Measurements from ENCODE around the gene TGM1.

DNA sequence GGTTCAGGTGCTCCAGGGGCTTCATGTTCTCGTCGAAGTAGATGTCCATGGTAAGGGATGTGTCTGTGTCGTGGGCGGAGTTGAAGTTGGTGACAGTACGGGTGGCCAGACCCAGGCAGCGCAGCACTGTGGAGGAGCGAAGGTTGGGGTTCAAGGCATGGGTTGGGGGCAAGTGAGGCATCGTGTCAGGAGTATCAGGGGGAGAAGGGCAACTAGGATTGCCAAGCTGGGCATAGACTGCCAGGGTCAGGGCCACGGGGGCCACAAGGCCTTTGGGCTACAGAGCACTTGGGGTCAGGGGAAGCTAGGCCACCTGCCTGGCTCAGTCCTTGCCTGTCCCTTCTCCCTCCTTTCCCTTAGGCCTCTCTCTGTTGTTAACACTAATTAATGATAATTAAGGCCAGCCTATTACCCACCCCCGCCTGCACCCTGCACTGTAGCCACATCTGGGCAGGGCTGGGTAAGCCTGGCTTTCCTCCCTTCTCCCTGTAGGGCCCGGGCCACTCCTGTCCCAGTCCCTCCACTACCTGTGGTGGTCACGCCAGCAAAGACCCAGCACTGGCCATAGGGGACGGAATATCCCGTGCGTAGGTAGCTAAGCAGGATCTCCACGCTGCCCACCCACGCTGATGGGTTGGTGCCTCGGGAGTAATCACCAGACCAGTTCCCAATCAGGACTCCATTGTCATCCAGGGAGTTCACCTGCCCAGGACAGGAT is 4.3 kb downstream of the TGM1 start:
- TF ChIP-seq POLR2A (IDR thresholded peaks at IDR 0.05; ENCODE audit: low read length) (no peak), GATA1 (IDR thresholded peaks at IDR 0.05; ENCODE audit: low read depth, low read length) (no peak)
